Hepatocyte (in vitro differentiated cells): ENCODE results near the gene CHST11. TPM values are rescaled to one million over a fixed set of nuclear protein-coding genes. Genes with fewer than 3 reads are reported as not detected.

Experiments used
- DNase-seq: peaks from one replicate; pipeline ENCODE4 v3.0.0-alpha.2; 2016; ENCODE audit warnings: low spot score
- H2AFZ ChIP-seq: fragments of 200-600 bp; sonication (generic); 2 replicates; pipeline ENCODE4 v1.6.0; 2016; ENCODE audit warnings: antibody characterized with exemption, mild to moderate bottlenecking
- H3K27ac ChIP-seq: fragments of 200-600 bp; sonication (generic); 2 replicates; pipeline ENCODE4 v1.5.1; 2016; ENCODE audit warnings: mild to moderate bottlenecking
- H3K27me3 ChIP-seq: fragments of 200-600 bp; sonication (generic); 2 replicates; pipeline ENCODE4 v1.6.1; 2016
- H3K36me3 ChIP-seq: fragments of 200-600 bp; sonication (generic); replicated peaks from 2 replicates; pipeline ENCODE4 v1.5.1; 2016; ENCODE audit warnings: low read depth; ENCODE audit not compliant: insufficient read depth
- H3K4me1 ChIP-seq: fragments of 200-600 bp; sonication (generic); 2 replicates; pipeline ENCODE4 v1.5.1; 2016; ENCODE audit warnings: mild to moderate bottlenecking, moderate library complexity; ENCODE audit not compliant: insufficient read depth
- H3K4me2 ChIP-seq: fragments of 200-600 bp; sonication (generic); 2 replicates; pipeline ENCODE4 v1.6.0; 2016
- H3K4me3 ChIP-seq: fragments of 200-600 bp; sonication (generic); 2 replicates; pipeline ENCODE4 v1.5.1; 2016; ENCODE audit warnings: mild to moderate bottlenecking
- H3K79me2 ChIP-seq: fragments of 200-600 bp; sonication (generic); 2 replicates; pipeline ENCODE4 v1.6.0; 2017; ENCODE audit warnings: mild to moderate bottlenecking
- H3K9me2 ChIP-seq: fragments of 200-600 bp; sonication (generic); replicated peaks from 2 replicates; pipeline ENCODE4 v1.6.0; 2017; ENCODE audit warnings: mild to moderate bottlenecking; ENCODE audit not compliant: insufficient read depth
- H3K9me3 ChIP-seq: fragments of 200-600 bp; sonication (generic); 2 replicates; pipeline ENCODE4 v1.5.1; 2016; ENCODE audit warnings: low read depth, mild to moderate bottlenecking
- H4K20me1 ChIP-seq: fragments of 200-600 bp; sonication (generic); 2 replicates; pipeline ENCODE4 v1.6.0; 2016; ENCODE audit warnings: mild to moderate bottlenecking; ENCODE audit not compliant: insufficient read depth, poor library complexity, severe bottlenecking
- CTCF ChIP-seq: fragments of 200-600 bp; sonication (generic); IDR thresholded peaks from 2 replicates; pipeline ENCODE4 v1.5.1; 2016; ENCODE audit warnings: antibody characterized with exemption, mild to moderate bottlenecking; ENCODE audit not compliant: poor library complexity
- EZH2 ChIP-seq: fragments of 200-600 bp; sonication (generic); IDR thresholded peaks from 2 replicates; pipeline ENCODE4 v1.6.1; 2016; ENCODE audit warnings: antibody characterized with exemption, mild to moderate bottlenecking, borderline replicate concordance
- EZH2phosphoT487 ChIP-seq: fragments of 200-600 bp; sonication (generic); IDR thresholded peaks from one replicate; pipeline ENCODE4 v1.6.1; 2018; ENCODE audit warnings: antibody characterized with exemption, mild to moderate bottlenecking, low read depth, moderate library complexity; ENCODE audit not compliant: unreplicated experiment, severe bottlenecking
- WGBS: methylation state at CpG from one replicate; pipeline ENCODE4 v1.1.6; 2016; ENCODE audit warnings: low lambda C conversion rate; ENCODE audit errors: missing lambda C conversion rate; 5-methylcytosine and 5-hydroxymethylcytosine counted together
- polyA plus RNA-seq: library from polyadenylated mRNA; unstranded; fragments of >200 nt; fragmentation: Nextera tagmentation; extraction: Ambion mirVana; gene quantifications from 2 replicates; pipeline ENCODE4 v1.2.1, GENCODE V29; 2016
- total RNA-seq: library from RNA; depleted of rRNA; stranded (reverse); fragments of >200 nt; gene quantifications from 2 replicates; pipeline ENCODE4 v1.2.3, GENCODE V29; 2014

Gene CHST11
- total and polyA plus RNA-seq, 2 experiments from 2014 or later, result 5.2 to 8.9 TPM

DNA sequence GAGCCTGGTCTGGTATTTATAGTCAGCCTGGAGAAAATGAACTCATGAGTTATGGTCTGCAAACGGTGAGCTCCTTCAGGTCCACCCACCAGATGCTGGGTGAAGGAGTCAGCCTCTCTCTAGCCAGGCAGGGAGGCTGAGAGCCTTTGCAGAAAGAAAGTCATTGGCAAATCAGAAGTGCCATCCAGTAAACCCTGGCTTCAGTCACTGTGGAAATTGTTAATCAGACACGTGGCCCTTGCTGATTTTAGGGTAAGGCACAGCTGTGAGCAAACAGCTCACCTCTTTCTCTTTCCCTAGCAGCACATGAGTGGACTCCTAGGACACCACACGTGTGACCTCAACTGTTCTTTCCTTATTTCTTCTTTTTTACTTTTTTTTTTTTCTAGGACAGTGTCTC lies 44.9 kb downstream of the CHST11 start:
- H3K79me2 ChIP-seq, result no peaks in the 10 kb centered on the region
- no peaks in the 10 kb centered on the region for H3K9me3 ChIP-seq
- DNase-seq, result no peak
- H3K27me3 ChIP-seq, result peaks cover 2% of the 10 kb centered on the region
- H3K9me2 ChIP-seq, result no peaks in the 10 kb centered on the region
- no peak for TF ChIP-seq EZH2
- TF ChIP-seq EZH2phosphoT487, result no peak
- TF ChIP-seq CTCF, result no peak
- no peaks in the 10 kb centered on the region for H3K36me3 ChIP-seq
- 88% methylated on average over 3 of the region's 3 CpGs for WGBS
- no peak overlapping the region for H3K4me2 ChIP-seq
- no peaks in the 10 kb centered on the region for H4K20me1 ChIP-seq
- H3K4me1 ChIP-seq, result peaks cover 11% of the 10 kb centered on the region
- H3K27ac ChIP-seq, result no peak overlapping the region
- H2AFZ ChIP-seq, result no peak overlapping the region
- H3K4me3 ChIP-seq, result no peak overlapping the region

DNA sequence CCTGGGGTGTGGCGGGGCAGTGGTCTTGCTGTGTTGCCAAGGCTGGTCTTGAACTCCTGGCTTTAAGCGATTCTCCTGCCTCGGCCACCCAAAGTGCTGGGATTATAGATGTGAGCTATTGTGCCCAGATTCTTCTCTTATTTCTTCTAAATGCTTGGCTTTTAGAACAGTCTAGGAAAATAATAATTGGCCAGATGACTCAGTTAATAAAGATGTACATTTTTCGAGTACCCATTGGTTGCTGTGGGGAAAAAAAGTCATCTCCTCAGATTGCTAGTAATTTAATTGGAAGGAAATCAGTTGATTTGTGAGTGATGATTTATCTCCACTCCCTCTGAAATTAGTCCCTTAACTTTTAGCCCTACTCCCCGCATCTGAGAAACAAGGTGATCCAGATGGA lies 45.5 kb downstream of the CHST11 start:
- Histone ChIP-seq H2AFZ (no peak overlapping the region), H3K27me3 (peaks cover 4% of the 10 kb centered on the region), H4K20me1 (no peaks in the 10 kb centered on the region), H3K27ac (no peak overlapping the region), H3K4me3 (no peak overlapping the region), H3K9me3 (no peaks in the 10 kb centered on the region), H3K4me2 (no peak overlapping the region), H3K9me2 (no peaks in the 10 kb centered on the region), H3K79me2 (no peaks in the 10 kb centered on the region), H3K36me3 (no peaks in the 10 kb centered on the region), H3K4me1 (peaks cover 11% of the 10 kb centered on the region)
- 98% methylated on average over 5 of the region's 5 CpGs for WGBS
- no peak for TF ChIP-seq EZH2phosphoT487
- no peak for TF ChIP-seq EZH2
- DNase-seq, result no peak

DNA sequence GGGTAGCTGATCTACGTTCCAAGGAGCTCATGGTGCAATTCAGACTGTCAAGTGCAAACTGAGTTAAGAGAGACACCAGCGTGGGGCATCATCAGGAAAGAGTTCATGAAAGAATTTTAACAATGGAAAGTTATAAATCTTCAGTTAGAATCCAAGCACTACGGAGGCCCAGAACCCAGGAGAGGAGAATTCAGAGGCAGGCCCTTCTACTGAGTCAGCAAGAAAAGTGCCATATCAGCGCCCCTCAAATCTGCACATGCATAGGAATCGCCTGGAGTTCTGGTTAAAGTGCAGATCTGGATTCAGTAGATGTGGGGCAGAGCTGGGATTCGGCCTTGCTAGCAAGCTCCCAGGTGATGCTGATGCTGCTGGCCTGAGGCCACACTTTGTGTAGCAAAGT lies 45.9 kb downstream of the CHST11 start:
- DNase-seq, result no peak
- 73% methylated on average over 6 of the region's 6 CpGs for WGBS
- TF ChIP-seq EZH2phosphoT487 (no peak), CTCF (no peak), EZH2 (no peak)
- H3K36me3 ChIP-seq, result no peaks in the 10 kb centered on the region
- no peaks in the 10 kb centered on the region for H4K20me1 ChIP-seq
- H3K9me2 ChIP-seq, result no peaks in the 10 kb centered on the region
- peaks cover 11% of the 10 kb centered on the region for H3K4me1 ChIP-seq
- H3K4me2 ChIP-seq, result no peak overlapping the region
- no peak overlapping the region for H3K4me3 ChIP-seq
- no peak overlapping the region for H3K27ac ChIP-seq
- peaks cover 4% of the 10 kb centered on the region for H3K27me3 ChIP-seq
- H3K79me2 ChIP-seq, result no peaks in the 10 kb centered on the region
- H2AFZ ChIP-seq, result no peak overlapping the region
- no peaks in the 10 kb centered on the region for H3K9me3 ChIP-seq

DNA sequence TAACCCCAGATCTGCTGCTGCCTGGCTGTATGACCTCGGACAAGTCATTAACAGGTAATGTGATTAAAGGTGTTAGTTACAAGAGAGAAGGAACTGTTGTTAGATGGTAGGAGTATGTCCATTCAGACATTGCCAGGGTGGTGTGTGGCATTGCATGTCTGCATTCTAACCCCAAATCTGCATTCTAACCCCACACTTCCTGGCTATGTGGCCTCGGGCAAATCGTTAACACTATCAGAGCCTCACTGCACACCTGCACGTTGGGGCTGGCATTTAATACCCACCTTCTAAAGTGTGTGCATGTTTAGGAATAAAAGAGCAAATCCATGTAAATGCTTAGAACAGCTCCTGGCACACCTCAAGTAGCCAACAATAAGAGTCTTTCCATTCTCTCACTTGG lies 46.4 kb downstream of the CHST11 start:
- no peak overlapping the region for H2AFZ ChIP-seq
- H3K4me2 ChIP-seq, result no peak overlapping the region
- no peaks in the 10 kb centered on the region for H4K20me1 ChIP-seq

More for the DNA sequence above, 46.4 kb downstream of the CHST11 start:
- TF ChIP-seq EZH2 (no peak), CTCF (no peak), EZH2phosphoT487 (no peak)
- peaks cover 11% of the 10 kb centered on the region for H3K4me1 ChIP-seq
- DNase-seq, result no peak
- WGBS, result 91% methylated on average over 4 of the region's 4 CpGs
- H3K27ac ChIP-seq, result no peak overlapping the region
- H3K79me2 ChIP-seq, result no peaks in the 10 kb centered on the region
- H3K9me2 ChIP-seq, result no peaks in the 10 kb centered on the region
- H3K4me3 ChIP-seq, result no peak overlapping the region
- peaks cover 4% of the 10 kb centered on the region for H3K27me3 ChIP-seq
- H3K36me3 ChIP-seq, result no peaks in the 10 kb centered on the region
- H3K9me3 ChIP-seq, result no peaks in the 10 kb centered on the region
